ENCODE results near the gene MAP3K7CL. TPM values are rescaled to one million over a fixed set of nuclear protein-coding genes. Genes with fewer than 3 reads are reported as not detected.
A peak's percentile ranks its signal among the peaks of the same experiment; 100 is the strongest.

The MAP3K7CL gene
- total RNA-seq, 1 experiment from 2014 or later, result 35.8 TPM

DNA sequence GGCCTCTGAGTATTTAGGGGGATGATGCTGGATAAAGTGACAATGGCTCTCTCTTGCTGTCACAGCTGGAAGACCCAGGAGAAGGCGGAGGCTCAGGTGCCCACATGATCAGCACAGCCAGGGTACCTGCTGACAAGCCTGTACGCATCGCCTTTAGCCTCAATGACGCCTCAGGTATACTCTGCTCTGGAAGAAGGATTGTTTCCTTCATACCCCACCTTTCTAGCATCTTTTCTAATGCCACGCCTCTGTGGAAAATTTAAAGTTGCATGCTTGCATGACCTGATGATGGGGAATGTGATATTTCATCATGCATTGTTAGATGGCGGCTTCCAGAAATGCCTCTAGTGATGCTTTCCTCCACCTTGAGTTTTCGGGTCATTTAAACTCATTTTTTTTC lies 2.8 kb downstream of the MAP3K7CL start:
- DNase-seq (ENCODE audit: low read depth), result no peak

DNA sequence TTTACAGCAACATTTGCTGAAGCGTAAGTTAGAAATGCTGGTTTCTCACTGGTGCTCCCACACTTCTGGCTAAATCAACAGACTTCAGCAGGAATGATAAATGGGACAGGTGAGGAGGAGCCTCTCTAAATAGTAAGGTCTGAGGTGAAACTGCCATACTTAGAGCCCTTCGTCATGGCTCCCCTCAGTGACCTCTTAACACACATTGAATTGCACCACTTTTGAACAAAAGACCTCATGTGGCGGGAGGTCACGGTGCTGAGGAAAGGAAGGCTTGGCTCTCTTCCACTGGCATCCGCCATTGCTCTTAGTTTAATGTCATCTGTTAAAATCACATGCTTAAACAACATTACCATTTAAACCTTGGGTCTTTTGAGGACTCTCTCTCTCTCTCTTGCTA lies 3.4 kb downstream of the MAP3K7CL start:
- no peak for DNase-seq (ENCODE audit: low read depth)

DNA sequence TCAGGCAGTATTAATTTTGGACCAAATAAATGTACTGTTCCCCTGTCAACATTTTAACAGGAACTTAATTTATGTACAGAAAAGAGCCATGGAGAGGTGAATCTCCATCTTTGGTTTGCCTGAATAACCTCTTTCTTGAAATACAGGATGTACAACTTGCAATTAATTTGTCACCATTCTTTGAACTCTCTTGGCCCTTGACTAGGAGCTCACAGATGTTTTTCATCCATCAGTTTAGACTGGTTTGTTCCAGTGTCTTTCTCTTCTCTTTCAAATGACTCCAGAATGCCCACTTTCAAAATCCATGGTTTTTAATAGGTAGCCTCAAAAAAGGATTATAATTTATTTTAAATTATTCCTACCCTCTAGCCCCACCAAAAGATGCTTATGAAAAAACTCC lies 5.0 kb downstream of the MAP3K7CL start:
- DNase-seq (ENCODE audit: low read depth), result no peak

DNA sequence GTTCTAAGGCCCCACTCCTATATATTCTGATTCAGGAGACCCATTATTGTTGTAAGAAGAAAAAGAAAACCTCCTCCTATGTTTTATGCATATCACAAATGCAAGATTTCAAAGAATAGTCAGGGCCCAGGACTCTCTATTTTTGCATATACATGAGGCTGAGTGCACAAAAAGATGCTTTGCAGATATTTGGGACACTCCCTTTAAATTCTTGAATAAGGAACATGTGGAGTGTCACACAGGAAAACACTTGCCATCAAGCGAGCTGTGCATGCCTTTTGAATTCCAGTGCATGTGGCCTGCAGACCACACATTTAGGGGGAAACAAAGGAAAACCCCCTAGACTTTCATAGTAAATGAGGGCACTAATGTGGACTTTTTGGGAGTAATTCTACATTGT lies 5.6 kb downstream of the MAP3K7CL start:
- DNase-seq (ENCODE audit: low read depth), result no peak

DNA sequence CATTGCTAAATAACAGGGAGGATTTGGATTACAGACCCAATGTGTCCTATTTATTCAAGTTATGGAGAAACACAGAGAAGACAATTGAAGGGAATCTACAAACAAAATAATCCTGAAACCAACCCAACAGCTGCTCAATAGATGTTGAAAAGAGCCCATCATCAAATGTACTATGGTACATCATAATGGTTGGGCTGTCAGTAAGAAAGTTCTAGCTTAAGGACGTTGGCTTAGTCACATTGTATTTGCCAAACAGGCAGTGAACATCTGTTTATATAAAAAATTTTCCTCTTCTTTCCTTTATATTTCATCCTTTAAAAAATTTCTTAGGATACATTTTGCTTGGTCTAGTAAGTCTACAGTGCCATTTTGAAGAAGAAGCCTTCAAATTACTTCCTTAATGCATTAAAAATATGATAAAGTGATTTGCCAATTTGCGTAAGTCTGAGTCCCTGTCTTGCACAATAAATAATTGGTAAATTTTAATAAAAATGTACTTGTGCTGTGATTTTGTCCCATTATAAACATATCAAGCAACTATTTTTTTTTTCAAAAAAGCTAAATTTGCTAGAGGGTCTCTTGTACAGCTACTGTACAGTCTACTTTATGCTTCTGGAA lies 14.4 kb downstream of the MAP3K7CL start:
- no peak for DNase-seq (ENCODE audit: low read depth)

DNA sequence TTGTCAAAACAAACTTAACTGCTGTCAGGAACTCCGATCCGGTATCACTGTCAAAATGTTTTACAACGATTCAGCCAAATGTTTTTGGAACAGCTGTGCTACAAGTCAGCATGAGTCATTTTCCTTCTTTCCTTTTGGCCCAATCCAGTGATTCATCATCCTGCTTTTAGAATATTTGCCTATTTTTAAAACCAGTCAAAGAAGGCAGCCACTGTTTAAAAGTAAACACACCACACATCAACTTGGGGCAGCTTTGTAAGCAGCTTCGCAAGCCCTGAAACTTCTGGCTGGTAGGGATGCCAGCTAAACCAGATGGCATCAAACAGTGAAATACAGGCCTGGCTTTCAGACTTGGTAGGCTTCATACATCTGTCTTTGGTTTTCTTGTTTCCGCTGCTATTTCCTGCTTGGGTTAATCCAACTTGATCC lies 14.9 kb downstream of the MAP3K7CL start:
- peak; percentile 89 for DNase-seq (ENCODE audit: low read depth)

DNA sequence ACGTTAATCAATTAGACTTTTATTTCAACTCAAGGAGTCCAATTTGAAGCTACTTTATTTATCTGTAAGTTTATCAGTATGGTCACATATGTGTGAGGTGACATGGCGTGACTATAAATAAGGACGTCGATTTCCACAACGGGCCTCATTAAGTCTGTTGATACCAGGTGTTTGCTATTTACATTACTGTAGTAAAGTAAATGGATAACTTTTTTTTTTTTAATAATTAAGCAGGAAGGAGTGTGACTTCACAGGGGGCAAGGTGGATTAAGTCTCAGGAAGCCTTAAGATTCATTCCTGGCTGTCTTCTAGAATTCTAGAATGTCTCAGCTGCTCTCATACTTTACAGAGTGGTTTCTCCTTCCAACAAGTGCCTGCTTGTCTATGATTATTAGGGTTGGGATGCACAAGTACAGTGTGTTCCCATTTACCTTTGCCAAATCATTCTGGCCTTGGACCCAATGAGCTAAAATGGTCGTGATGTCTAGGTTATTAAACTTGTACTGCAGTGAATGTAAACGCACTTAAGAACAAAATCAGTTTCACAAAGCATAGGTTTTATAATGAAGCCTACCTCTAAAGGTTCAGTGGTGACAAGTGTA lies 15.5 kb downstream of the MAP3K7CL start:
- DNase-seq (ENCODE audit: low read depth), result no peak

DNA sequence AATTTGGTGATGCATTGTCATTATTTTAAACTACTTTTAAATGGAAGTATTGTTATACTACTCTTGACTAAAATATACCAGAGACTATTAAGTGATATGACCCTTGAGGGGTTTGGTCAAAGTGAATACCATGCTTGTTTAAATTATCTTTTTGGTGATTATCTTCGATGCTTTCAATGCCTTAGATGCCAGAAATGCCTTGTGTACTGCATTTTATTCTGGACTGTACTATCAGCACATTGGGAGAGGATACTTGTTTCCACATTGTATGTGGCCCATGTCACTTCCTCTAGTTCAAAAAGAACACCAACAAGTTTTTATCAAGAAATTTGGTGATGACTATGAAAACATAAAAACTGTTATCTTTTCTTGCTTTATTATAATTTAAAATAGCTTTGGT lies 16.3 kb downstream of the MAP3K7CL start:
- no peak for DNase-seq (ENCODE audit: low read depth)

DNA sequence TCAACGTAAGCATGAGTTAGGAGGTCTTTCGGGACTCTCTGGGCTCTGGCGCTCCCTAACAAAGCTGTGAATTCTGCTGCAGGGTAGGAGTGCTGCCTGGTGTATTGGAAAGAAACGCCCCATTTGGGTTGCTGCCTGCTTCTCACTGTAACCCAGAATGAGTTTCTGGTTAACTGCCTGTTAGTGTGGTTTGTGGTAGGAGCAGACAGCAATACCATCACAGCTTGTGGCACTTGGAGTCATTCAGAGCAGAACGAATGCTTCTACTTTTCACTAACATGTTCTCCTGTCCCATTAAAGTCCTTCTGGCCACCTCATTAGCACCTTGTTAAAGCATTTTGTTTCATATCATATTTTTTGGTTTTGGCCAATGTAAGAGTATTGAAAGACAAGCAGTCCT lies 18.1 kb downstream of the MAP3K7CL start:
- DNase-seq (ENCODE audit: low read depth), result peak; percentile 90

DNA sequence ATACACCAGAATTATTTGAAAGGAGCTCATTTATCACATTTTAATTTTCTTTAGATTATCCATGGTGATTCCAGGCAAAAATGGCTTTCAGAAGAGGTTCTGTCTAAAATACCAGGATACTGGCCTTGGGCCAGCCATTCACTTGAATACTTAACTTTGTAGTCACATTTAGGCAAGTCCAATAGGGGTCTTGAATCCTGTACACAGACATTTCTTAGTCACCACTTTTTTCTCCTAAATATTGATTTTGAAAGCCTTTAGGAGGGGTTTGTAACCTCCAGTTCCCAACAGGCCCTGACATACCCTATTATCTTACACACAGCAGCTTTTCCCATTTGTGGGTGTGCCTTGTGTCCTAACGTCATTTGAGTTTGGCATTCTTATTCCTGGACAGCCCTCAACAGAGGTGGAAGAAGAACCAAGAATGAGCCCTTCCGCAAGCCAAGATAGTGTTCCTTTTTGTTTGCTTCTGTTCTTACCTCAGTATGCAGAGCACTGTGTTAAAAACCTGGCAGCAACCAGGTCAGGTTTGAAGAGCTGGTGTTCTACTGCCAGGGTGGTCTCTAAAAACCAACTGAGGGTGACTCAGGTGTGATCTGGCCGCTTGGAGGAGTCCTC lies 19.5 kb downstream of the MAP3K7CL start:
- DNase-seq (ENCODE audit: low read depth), result peak; percentile 50

DNA sequence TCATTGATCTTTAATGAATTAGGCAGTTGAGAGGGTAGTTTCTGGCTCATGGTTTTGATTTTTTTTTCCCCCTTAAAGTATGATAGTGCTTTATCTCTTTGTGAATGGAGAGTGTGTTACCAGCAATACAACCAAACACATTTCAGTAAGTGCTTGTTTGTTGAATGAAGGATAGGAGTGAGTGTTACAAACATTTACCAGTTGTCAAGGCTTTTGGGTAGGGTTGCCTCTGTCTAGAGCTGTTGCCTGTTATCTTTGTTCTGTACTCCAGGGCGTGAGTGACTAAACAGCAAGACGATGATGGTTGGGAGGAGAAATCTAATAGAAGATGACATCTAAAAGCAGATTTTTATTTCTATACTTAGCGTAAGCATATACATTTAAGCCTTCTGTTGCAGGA lies 21.5 kb downstream of the MAP3K7CL start:
- no peak for DNase-seq (ENCODE audit: low read depth)

DNA sequence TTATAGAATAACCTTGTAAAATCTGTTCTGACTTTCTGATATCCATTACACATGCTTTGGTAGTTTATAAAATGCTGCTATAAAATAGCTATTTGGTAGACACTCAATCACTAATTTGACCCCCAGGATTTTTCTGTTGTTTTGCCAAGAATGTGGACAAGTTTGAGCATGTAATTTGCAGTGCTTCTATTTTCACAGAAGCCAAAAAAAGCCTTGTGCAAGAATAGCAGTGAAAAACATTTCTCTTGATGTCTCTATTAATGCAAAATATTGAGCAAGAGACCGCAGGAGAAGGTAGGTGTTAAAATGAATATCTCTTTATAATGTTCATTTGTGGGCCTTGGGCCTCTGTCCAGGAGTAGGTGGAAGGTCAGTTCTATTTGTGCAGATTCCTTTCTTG lies 22.5 kb downstream of the MAP3K7CL start:
- DNase-seq (ENCODE audit: low read depth), result no peak

DNA sequence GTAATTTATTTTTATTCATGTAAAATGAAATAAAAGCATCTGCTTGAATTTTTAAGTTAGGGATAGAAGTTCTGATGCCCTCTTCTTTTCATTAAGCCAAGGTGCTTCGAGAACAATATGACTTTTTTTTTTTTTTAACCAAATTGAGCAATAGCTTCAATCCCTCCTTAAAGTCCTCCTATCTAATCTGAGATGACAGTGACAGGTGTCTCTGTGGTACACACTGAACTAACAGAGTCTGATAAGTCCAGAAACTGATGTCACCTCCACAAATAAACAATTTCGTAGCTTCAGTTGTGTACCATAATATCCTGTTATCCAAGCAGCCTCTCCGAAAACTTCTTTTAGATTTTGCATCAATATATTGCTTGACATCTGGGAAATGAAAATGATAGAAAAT lies 23.8 kb downstream of the MAP3K7CL start:
- DNase-seq (ENCODE audit: low read depth), result no peak

DNA sequence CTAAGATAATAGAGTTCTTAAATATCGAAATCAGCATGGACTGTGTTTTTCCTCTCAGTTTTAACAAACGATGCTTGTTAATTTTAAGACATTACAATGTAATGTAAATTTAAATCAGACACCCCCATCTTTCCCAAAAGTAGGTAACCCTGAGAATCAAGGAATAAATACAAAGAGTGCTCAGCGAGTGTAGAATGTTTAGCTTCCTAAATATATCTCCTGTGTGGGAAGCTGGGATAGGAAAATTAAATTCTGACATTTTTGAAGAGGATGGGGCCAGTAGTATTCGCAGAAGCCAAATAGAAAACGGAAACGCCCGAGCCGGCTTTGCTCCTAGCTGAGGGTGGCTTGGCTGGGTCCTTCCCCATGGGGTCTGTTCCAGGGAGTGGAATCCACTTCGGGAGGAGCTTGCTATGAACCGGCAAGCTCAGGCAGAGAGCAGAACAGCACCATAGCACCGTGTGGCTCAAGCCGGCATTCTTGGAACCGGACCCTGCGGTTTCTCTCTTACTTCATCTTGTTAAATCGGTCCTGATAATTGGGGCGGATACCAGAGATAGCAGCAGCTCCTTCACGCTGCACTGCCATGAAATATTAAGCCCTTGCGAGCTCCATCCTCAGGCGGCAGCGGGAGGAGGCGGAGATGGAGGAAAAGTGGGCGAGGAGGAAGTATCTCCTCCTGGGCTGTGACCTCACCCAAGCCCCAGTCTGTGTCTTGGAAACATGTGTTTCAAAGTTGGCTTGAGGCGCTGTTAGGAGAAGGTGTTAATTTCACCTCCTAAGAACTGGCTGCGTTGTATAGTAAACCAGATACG lies 24.9 kb downstream of the MAP3K7CL start:
- DNase-seq (ENCODE audit: low read depth), result peak; percentile 73

DNA sequence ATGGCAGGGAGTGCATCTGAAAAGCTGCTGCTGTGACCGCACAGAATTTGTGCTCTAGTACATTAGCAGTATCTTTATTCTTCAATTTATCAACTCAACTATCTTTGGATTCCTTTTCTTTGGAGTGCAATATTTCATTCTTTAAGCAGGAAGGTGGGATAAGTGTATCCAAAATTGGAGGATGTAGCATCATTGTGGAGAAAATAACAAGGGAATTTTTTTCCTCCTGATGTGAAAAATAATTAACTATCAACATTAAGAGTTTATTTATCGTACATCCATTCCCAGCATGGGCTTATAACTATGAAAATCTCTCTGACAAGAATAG lies 25.5 kb downstream of the MAP3K7CL start:
- no peak for DNase-seq (ENCODE audit: low read depth)

DNA sequence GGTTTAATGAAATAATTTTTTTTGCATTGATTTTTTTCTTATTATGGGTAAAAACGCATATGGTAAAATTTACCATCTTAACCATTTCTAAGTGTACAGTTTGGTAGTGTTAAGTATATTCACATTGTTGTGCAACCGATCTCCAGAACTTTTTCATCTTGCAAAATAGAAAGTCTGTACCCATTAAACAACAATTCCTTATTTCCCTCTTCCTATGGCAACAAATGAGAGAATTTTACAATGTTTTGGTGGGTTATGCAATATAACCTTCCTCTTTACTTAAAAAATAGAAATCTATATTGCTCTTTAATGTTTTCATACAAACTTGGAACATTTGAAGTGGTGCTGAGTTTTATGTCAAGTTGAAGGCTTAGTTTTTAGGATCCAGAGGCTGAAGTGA lies 26.6 kb downstream of the MAP3K7CL start:
- no peak for DNase-seq (ENCODE audit: low read depth)

DNA sequence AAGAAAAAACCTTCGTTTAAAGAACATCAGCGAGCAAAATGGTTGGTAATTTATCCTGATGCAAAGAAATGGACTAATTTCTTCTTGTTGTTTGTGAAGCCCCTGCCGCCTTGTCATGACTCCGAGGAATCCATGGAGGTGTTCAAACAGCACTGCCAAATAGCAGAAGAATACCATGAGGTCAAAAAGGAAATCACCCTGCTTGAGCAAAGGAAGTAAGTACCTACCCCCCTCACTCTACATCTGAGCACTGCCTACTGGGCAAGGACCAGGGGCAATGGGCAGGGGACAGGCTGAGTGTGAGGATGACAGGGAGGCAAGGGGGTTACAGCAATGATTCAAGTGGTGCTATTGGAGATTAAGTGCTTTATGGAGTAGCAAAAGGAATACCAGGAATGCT lies 29.4 kb downstream of the MAP3K7CL start:
- DNase-seq (ENCODE audit: low read depth), result no peak

DNA sequence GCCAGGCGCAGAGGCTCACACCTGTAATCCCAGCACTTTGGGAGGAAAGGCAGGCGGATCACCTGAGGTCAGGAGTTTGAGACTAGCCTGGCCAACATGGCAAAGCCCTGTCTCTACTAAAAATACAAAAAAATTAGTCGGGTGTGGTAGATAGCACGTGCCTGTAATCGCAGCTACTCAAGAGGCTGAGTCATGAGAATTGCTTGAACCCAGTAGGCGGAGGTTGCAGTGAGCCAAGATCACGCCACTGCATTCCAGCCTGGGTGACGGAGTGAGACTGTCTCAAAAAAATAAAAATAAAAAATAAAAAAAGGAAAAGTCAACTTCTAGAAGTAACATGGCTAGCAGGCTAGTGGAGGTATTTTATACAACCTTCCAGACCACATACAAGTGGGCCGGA lies 32.4 kb downstream of the MAP3K7CL start:
- DNase-seq (ENCODE audit: low read depth), result peak; percentile 87

DNA sequence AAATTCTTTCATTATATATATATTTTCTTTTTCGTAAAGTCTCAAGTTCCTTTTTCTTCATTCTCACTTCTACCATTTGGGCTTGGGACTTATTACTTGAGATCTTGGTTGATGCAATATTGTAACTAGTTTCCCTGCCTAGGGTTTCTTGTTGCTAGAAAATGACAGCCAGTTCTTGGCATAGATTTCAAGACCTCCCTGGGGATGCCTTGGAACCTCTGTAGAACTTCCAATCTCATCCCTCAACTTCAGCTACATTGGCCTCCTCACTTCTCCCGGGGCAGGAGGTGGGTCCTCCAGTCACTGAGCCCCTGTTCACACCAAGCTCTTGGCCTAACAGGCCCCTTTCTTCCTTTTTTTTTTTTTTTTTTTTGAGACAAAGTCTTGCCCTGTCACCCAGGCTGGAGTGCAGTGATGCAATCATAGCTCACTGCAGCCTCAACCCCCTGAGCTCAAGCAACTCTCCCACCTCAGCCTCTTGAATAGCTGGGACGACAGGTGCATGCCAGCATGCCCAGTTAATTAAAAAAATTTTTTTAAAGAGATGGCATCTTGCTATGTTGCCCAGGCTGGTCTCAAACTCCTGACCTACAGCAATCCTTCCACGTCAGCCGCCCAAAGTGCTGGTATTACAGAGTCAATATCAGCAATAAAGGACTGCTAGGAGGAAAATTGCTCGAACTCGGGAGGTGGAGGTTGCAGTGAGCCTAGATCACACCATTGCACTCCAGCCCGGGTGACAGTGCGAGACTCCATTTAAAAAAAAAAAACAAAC lies 33.1 kb downstream of the MAP3K7CL start:
- DNase-seq (ENCODE audit: low read depth), result peak; percentile 19

DNA sequence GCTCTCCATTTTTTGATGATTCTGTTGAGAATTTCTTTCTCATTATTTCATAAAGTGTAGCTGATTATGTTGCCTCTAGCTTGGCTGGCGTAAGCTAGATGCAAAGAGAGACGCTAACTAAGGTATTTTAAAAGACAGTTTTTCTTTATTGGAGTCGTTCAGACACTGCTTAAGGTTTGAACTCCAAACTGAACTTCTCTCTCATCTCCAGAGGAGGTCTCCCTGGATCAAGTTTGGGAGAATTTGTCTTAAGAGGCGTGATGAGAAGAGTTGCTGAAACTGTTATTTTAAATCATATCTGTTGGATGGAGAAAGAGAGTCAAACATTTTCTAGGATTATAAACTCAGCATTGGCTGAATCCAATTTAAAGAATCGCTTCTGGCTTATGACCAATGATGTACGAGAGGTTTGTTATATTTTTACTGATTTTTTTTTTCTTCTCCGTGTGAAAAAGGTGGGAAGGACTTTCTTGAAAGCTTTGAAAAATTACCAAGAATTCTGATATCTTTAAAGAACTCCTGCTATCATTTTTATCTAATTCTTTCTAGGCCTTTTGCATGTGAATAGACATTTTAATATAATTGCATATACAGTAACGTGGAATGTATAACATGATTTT lies 34.0 kb downstream of the MAP3K7CL start:
- DNase-seq (ENCODE audit: low read depth), result peak; percentile 83

DNA sequence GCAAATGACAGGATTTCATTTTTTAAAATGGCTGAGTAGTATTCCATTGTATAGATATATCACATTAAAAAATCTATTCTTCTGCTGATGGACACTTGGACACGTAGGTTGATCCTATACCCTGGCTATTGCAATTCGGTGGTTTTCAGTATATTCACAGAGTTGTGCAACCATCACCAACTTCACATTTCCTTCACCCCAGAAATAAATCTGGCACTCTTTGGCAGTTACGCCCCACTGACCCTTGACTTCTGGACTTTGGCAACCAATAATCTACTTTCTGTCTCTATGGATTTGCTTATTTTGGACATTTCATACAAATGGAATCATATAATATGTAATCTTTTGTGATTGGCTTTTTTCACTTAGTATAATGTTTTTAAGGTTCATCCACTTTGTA lies 35.9 kb downstream of the MAP3K7CL start:
- no peak for DNase-seq (ENCODE audit: low read depth)

DNA sequence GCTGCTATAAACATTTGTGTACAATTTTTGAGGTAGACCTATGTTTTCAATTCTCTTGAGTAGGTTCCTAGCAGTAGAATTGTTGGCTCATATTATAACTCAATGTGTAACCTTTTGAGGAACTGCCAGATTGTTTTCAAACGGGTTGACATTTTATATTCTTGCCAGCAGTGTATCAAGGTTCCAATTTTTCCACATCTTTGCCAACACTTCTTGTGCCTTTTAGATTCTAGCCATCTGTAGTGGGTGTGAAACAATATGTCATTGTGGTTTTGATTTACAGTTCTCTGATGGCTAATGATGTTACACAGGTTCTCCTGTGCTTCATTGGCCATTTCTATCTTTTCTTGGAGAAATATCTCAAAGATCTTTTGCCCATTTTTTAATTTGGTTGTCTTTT lies 36.4 kb downstream of the MAP3K7CL start:
- DNase-seq (ENCODE audit: low read depth), result no peak
